HG03066 (cell line): ENCODE results near the gene MCU.

ENCODE experiments used
- ATAC-seq: cut with Tn5 transposase; IDR thresholded peaks from one replicate; pipeline ENCODE4 v1.9.1; 2021; ENCODE audit warnings: low read depth; ENCODE audit not compliant: unreplicated experiment

The MCU gene

DNA sequence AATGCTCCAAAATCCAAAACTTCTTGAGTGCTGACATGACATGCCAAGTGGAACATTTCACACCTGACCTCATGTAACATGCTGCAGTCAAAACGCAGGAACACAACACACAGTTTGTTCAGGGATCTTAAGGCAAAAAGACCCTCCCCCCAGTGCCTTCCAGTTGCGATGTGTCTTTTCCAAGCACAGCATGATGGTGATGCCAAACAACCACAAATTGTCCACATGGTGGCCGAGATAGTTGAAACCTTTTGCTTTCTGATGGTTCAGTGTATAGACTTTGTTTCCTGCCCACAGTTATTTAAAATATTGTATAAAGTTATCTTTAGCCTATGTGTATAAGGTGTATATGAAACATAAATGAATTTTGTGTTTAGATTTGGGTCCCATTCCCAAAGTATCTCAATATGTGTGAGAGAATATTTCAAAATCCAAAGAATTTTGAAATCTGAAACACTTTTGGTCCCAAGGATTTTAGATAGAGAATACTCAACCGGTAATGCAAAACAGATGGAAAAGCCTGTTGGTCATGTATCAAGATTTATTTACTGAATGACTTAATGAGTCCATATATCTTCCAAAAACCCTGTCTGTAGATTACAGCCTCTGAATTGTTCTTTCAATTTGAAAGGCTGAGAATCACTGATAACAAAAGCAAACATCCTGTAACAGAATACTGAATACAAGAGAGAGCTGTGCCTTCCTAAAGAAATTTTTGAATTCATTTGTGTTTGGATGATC, 108.2 kb downstream of the MCU start:
- ATAC-seq = no peak

DNA sequence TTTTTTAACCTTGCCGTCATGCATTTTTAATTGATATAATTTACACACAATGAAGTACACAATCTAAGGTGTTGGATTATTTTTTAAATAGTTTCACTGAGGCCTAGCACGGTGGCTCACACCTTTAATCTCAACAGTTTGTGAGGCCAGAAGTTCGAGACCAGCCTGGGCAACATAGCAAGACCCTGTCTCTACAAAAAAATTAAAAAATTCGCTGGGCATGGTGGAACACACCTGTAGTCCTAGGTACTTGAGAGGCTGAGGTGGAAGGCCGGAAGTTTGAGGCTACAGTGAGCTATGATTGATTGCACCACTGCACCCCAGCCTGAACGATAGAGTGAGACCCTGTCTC, 108.8 kb downstream of the MCU start:
- no peak for ATAC-seq

DNA sequence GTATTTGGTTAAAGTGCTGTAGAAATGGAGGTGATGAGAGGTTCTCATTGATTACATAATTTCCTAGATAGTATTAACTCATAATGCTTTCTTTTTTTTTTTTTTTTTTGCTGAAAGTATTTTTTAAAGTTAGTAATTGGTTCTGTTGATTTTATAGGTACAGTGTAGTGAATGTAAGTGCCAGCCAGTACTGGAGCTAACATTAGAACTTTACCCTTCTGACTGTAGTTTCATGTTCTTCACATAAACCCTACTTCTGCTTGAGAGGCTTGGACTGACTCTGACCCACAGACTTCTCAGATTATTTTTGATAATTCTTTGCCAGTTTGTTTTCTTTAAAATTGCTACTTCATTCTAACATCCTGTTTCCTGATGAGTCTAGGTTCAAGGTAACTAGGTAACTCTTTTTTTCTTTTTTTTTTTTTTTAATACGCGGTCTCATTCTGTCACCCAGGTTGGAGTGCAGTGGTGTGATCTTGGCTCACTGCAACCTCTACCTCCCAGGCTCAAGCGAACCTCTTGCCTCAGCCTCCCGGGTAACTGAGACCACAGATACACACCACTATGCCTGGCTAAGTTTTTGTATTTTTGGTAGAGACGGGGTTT, 109.4 kb downstream of the MCU start:
- ATAC-seq = no peak

DNA sequence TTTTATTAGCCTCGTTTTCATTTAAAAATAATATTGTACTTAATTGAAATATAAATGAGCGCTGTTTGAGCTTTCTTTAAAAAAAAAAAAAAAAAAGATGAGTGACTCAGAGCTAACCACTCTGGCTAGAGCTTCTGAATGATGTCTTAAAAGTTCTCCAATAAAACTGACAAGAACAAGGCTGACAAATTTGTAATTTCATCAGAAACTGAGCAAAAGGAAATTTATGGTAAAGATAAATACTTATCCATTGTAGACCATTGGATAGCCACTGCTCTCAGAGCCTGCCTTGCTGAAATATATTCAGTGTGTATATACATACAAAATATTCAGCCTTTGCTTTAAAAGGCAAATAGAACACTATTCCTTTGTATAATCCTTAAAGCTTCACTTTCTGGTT, 110.4 kb downstream of the MCU start:
- no peak for ATAC-seq

DNA sequence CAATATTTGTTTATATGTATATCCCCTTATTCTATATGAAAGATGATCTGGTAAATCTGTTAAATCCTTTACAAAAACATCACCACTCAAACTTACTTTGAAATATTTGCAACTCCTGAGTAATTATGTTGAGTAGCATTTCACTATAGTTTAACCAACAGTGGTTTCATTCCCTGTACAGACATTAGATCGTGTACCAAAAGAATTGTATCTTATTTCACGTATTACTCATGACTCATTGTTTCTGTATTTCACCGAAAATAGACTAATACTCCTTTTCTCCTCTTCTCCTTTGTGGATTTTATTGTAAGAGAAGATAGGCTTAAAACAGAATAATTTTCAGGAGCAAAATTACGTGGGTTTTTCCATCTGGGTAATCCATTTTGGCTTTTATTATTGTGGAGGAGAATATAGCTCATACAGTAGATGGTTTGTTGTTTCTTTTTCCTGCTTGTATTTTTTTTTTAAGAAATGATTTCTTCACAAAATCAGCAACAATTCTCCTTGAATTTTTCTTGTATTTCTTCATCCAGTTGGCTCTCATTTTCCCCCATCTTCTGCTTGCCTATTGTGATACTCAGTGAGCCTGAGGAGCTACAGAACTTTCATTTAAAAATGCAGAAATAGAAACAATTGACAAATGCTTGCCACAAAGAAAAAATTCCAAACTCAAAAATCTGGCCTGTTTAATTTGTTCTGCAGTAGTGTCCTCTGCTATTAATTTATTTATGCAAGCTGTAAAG, 111.0 kb downstream of the MCU start:
- ATAC-seq = no peak

DNA sequence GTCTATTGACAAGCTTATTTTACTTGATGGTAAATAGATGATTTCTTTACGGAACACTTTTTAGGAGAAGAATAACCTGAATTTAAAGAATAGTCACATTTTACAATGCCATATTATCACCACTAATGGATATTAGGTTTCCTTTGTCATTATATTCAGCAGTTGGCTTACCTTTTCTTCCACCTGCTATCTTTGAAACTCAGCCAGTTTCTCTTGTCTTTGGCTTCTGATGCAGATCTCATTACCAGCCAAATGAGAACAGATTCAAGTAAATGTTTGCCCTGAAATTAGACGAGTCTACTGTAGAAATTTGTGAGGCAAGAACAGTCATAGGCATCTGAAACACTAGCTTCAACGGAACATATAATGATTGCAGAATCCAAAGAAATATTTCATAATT, 116.1 kb downstream of the MCU start:
- ATAC-seq = no peak

DNA sequence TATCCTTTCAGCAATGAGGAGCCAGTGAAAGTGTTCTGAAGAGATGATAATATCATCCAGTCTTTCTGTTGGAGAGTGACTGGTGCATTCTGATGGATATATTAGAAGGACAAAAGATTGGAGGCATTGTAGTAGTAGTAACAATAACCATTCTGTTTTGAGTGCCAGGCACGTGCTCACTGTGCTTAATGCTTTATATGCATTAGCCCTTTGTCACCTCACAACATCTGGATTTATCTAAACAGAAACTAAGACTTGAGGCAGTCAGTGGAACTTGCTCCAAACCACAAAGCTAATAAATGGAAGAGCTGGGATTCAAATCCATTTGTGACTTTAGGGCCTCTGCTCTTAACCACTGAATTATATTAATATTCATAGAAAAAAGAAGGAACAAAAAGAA, 117.1 kb downstream of the MCU start:
- ATAC-seq = no peak

DNA sequence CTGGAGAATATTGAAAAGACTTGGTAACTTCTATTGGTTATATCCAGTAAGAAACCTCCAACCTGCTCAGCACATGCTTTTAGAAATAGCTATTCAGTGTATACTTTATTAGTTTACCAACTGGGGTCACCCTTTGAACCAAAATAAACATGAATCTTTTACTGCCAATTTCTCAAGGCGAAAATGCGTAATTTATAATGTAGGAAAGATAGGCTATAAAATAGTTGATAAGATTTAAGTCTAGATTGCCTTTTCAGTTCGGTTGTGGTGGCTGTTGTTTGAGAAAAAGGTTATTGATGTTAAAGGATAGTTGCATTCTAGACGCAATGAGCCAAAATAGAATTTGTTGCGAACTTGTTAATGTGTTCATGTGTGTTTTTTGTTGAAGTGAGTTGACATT, 119.0 kb downstream of the MCU start:
- ATAC-seq = no peak

DNA sequence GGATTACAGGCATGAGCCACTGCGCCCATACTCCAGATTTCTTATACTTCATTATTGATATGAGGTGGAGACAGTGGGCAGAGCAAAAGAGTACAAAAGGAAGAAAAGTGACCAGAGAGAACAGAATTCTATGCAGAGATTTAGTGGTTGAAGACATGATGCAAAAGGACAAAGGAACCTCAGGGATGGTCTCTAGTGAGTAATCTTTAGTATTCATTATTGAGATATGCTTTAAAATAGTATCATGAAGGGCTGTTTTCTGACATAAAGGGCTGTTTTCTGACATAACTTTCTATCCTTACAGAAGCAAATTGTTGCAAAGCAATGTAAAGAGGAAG, 120.4 kb downstream of the MCU start:
- no peak for ATAC-seq

DNA sequence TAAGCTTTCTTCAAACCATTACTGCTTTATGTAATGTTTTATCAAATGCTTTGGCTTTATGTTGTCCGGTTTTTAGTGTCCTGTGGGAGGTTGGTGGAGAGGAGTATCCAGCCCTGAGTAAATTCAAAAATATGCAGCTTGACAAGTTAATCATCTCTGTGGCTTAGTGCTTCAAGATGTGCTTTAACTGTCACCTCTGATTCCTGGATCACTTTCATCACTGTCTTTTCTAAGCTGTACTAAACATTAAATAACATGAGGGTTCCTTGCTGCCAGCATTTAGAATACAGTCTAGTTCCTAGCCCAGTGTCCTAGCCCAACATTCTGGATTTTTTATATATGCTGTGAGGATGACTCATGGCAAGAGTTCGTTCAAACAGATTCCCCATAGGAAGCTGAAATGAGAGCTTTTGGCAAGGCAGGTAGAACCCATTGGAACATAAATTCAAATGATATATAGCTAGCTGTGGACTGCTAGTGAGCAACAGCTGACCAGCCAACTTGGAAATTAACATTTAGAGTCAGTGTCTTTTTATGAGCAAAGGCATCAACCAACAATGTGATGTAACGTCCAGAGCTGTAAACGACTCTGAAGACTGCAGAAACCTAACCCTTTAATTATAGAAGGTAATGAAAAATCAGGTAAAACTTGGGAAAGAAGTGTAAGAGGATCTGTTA, 120.9 kb downstream of the MCU start:
- no peak for ATAC-seq

DNA sequence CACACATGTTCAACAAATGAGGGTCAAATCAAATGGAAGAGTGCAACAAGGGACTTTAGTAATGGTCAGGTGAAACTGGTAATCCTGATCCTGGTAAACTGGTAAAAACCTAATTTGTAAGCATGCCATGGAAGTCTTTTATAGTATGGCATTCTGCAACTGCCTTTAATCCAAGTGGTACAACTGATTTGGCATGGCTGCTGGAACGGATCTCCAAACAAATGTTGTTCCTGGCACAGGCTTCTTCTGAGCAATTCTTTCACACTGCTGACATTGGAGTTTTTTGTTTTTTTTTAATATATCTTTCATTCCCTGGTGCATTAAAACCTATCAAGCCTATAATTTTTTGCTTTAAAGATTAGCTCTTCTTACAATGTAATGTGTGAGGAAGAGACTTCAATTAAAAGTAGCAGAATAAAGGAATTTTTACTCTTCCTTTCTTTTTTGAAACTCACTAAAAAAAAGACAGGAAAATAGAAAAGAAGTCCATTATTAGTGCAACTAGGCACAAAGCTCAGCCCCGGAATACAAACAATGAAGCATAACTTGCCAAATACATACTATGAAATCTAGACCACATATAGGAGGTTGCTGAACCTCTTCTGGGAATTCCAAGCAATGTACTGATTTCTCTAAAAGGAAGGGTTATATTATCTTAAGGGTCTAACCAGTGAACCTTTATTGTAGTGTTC, 122.3 kb downstream of the MCU start:
- ATAC-seq = no peak

DNA sequence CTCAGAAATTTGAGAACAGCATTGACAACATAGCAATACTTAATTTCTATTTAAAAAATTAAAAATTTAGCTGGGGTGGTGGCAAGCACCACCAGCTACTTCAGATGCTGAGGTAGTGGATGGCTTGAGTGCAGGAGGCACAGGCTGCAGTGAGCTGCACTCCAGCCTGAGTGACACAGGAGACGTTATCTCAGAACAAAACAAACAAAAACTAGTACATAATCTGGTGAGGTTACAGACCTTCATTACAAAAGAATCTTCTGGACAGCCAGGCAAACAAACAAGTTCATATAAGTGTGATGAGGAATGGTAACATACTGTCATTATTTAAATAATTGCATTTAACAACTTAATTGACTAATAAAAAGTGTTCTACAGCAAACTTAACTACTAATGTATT, 124.6 kb downstream of the MCU start:
- ATAC-seq = no peak

DNA sequence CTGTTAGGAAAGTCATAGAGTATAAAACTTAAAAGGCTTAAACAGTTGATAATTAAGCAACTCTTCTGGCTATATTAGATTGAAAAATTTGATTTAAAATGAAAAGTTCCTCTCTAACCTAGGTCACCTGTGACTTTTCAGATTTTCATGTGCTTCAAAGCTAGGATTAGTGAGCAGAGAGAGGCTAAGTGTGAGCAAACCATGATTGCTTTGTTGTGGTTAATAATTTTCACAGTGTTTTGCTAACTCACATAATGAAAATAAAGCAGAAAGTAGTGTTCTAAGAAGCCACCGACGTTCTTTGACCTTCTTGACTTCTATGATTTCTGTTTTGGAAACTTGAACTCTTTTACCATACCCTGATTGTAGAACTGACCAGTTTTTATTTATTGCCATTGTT, 126.1 kb downstream of the MCU start:
- no peak for ATAC-seq

DNA sequence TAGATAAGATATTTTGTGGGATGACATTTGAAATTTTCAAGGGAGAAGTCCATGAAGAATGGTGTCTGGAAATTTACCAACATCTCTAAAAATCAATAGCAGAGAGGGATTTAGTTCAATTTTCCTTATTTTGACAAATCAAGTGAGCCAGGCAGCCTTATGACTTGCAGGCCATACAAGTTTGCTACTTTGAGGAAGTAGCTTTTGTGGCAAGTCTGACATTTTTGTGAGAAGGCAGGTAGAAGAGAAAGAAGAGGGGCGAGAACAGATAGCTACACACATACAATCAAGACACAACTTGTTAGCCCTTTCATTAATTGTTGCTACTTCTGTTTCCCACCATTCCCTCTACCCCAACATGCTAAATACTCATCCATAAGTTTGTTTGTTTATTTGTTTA, 127.1 kb downstream of the MCU start:
- no peak for ATAC-seq

DNA sequence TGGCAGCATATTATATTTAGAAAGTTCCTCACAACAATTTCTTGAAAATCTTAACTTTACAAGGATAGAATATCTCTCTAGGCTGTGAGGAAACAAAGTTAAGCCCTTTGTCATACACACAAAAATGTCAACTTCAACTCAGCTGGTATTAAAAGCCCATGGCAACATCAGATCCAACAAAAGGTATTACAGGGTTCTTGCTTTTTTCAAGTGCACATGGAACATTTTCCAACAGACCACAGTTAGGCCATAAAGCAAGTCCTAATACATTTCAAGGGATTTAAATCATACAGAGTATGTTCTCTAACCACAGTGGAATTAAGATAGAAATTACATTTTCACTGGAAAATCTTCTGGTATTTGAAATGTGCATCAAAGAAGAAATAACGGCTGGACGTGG, 129.7 kb downstream of the MCU start:
- ATAC-seq = no peak

DNA sequence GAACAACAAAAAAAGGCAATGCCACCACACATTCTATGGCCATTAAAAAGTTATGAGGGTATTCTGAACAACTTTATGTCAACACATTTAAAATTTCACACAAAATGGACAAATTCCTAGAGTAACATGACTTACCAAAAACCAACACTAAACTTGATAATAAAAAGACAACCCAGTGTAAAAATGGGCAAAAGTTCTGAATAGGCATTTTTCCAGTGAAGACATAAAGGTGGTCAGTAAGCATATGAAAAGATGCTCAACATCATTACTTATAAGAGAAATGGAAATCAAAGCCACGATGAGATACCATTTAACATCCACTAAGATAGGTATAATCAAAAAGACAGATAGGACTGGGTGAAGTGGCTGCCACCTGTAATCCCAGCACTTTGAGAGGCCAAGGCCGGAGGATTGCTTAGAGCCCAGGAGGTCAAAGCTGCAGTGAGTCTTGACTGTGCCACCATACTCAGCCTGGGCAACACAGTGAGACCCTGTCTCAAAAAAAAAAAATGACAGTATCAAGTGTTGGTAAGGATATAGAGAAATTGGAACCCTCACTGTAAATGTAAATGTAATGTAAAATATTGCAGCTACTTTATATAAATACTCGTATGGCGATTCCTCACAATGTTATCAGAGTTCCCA, 130.5 kb downstream of the MCU start:
- no peak for ATAC-seq

DNA sequence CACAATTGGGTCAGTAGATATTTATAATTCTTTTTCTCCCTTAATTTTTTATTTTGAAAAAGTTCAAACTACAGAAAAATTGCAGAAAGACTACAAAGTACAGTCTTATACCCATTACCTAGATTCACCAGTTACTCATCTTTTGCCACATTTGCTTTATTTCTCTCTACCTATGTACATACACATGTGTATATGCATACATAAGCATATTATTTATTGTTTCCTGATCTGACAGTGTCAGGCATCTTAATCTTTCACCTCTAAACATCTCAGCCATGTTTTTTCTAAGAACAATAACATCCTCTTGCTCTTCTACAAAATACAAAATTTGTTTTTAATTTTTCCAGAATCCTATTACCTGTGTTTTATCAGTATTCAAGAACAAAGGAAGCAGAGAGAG, 133.2 kb downstream of the MCU start:
- ATAC-seq = no peak

DNA sequence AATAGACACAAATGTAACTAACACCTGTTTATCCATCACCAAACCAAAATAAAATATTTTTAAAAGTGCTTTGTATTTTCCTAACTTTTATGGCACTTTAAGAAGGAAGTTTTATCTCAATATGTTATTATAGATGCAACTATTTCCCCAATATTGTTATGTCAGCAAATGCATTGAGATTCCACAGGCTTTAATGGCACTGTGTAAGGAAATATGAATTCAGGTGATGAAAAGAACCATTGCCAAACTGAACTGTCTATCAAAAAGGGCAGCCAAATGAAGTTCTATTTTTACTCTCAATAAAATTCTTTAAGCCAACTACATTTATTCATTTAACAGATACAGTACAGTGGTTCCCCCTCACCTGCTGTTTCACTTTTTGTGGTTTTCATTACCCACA, 134.4 kb downstream of the MCU start:
- no peak for ATAC-seq

DNA sequence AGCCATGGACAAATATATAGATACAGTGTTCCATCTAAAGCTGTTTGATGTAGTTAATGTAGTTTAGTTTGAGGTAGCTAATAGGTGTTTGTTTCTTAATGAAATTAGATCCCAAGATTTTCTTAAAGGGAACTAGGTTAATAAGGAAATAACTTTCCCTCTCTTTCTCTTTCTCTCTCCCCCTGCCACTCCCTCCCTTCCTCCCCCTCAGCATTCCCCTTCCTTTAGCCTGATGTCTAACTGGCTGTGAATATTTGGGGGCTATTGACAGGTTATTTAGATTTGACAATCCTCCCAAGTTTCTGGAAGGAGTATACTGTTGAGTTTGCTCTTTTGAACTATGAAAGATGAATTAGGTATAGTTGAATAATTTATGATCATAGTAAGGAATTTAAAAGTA, 136.4 kb downstream of the MCU start:
- ATAC-seq = no peak

DNA sequence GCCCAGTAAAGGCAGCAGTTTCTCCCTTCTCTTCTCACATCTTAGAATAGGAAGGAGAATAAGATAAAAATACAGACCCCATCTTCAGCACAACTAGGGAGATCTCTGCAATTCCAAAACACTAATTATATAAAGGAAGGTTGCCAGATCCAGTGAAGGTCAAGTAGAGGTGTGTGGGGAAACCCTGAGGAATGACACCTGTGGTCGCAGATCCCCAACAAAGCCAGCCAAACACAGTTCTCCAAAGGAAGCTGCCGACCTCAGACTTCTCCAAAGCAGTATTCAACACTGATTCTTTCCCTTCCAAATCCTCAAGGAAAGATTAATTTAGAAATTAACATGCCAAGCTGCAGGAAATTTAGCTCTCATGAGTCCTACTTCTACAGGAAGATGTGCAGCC, 138.7 kb downstream of the MCU start:
- no peak for ATAC-seq
